ENCODE results near the gene RGS7.
"Not testable (repeated sequence)": the region's sequence is repeated elsewhere in the genome, so short reads cannot be mapped to it uniquely, and the experiment has no call there.

The RGS7 gene

DNA sequence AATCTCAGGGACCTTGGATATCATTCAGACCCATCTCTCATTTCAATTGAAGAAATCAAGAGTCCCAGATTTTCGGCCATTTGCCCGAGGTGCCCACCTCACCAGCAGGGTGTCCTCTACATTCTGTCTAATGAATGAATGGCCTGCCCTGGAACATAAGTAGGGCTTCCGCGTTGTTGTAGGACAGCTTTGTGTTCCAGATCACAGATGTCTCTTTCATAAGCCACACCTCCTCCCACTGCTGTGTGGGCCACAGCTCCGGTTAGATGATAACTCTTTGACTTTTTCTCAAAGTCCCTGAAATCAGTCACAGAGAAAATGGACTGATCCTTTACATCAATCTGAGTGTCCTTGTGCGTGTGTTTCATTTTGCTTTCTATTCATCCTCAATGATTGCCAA is 144.4 kb downstream of the RGS7 start:
- no peak for DNase-seq (ENCODE audit: low read depth in 2 of 2)

DNA sequence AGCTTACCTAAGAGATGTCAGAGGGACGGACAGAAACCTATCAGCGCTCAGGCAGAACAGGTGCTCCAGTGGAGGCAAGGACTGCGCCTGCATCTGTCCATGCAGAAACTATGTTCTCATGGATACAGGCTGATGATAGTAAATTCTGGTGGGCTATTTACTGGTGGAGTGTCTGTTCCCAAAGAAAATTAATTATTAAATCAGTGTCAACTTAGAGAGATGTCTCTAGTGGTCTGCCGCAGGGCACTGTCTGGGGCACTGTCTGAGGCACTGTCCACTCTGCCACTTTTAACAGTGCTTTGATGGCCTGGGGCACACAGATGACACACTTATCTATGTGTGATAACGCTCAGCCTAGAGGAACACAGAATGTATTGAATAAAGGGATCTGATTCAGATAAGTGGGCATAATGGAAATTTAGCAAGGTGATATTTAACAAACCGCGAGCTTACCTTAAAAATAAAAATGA is 148.1 kb downstream of the RGS7 start:
- no peak for DNase-seq (ENCODE audit: low read depth in 2 of 2)

DNA sequence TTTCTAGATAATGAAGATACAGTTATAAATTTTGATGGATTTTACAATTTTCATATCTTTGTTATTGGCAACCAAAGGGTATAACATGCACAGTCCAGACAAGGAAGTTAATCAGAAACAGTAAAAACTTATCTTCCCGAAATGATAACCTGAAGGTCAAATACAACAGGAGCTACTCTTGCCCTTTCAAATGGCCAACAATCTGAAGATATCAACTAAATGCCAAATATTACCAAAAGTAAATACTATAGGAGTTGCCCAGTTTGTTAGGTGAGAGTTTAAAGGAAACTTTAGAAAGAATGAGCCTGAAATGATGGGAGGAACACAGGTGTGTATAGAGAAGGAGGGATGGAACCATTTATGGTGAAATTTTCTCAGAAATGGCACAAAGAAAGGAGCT is 153.2 kb downstream of the RGS7 start:
- no peak for DNase-seq (ENCODE audit: low read depth in 2 of 2)

- no peak for DNase-seq (ENCODE audit: low read depth in 2 of 2)
These were observed 154.6 kb downstream of the RGS7 start for GRCh38 chr1:241202401-241202800.

GRCh38 chr1:241186716-241187115 is 170.3 kb downstream of the RGS7 start:
- DNase-seq (ENCODE audit: low read depth in 2 of 2), result no peak

GRCh38 chr1:241181971-241182370 is 175.0 kb downstream of the RGS7 start:
- DNase-seq (ENCODE audit: low read depth in 2 of 2), result no peak

DNA sequence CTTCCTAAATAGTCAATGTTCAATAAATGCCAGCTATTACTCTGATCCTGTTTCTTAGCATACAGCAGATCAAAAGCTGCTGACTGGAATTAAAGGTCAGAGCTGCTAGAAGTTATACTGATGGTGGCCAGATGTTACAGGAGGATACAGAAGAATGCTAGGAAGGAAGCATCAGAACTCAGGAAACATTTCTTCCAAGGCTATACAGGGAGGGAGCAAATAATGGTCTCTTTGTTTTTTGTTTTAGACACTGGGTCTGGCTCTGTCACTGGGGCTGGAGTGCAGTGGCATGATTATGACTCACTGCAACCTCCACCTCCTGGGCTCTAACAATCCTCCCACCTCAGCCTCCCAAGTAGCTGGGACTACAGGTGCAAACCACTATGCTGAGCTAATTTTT is 175.5 kb downstream of the RGS7 start:
- no peak for DNase-seq (ENCODE audit: low read depth in 2 of 2)

DNA sequence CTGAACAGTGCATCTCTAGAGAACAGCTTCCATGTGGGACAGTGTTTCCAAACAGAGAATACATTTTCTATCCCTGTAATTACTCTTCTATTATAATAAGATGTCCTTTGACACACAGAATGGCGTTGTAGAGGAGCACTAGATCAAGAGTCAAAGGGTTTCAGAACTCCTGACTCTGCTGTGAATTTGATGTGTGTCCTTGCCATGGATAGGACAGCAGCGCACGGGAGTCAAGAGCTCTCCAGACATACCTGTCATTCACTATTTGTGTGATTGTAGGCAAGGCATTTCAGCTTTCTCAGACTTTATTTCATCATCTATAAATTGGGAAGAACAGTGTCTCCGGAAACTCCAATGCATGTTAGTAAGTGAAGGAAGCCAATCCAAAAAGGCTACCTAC is 176.4 kb downstream of the RGS7 start:
- DNase-seq (ENCODE audit: low read depth in 2 of 2), result no peak

DNA sequence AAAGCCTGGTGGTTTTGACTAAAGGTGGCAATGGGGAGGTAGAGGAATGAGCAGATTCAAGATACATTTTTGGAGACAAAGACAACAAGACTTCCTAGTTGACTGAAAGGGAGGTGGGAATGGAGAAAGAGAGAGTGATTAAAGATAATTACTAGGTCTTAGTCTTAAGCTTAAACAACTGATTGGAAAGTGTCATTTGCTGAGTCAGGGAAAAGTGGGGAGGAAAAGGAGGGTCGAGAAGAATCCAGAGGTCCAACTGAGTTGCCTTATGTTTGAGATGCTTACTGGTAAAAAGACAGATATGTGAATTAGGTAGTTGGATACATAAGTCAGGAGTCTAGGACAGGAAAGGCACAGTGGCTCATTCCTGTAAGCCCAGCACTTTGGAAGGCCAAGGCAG is 179.3 kb downstream of the RGS7 start:
- no peak for DNase-seq (ENCODE audit: low read depth in 2 of 2)

GRCh38 chr1:241172486-241172885 is 184.5 kb downstream of the RGS7 start:
- no peak for DNase-seq (ENCODE audit: low read depth in 2 of 2)

DNA sequence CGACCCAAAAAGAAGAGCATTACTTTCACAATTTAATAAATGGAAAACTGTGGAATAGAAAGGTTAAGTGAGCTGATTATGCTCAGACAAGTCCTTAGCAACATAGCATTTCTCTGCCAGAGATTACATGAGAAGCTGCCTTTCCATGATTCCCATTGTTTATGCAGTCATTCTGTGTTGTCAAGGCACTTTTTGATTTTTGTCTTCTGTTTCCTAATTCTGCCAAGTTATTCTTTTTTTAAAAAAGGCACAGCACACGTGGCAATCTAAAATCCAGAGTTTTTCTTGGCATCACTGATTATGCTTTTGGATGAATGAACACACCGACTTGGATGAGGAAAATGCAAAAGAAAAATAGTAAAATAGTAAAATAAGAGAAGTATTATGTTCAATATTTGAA is 185.0 kb downstream of the RGS7 start:
- no peak for DNase-seq (ENCODE audit: low read depth in 2 of 2)

DNA sequence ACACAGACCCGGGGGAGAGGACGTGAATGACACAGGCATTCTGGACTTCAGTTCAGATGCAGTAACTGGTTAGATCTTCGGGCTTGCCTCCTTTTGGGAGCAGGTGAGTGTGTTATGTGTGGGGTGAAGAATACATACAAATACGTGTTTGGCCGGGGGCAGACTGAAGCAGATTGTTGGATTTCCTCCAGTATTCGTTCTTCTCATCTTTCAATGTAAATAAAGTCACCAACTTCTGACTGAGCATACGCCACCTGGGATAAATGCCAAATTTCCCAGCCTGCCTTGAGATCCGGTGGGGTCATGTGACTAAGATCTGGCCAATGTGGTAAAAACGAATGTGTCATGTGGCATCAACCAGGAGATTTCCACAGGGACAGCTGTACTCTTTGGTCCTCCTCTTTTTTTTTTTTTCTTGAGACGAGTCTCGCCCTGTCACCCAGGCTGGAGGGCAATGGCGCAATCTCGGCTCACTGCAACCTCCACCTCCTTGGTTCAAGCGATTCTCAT is 189.8 kb downstream of the RGS7 start:
- DNase-seq (ENCODE audit: low read depth in 2 of 2), result no peak

DNA sequence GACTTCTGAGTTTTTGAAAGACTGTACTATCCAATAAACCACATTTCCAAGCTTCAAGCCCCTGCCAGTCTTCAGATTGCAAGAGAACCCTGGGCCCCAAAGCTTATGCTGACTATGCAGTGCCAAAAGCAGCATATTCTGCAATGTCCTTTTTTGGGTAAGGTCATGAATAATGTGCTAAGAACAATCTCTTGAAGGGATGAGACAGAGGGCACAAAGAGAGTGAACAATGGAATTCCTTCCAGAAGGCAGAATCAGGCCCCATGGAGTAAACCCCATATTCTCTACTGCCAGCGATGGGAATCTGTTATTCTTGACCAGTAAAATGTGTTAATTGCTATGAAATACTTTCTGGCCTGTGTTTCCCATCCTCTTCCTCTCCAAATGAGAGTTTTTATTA is 190.4 kb downstream of the RGS7 start:
- DNase-seq (ENCODE audit: low read depth in 2 of 2), result no peak

DNA sequence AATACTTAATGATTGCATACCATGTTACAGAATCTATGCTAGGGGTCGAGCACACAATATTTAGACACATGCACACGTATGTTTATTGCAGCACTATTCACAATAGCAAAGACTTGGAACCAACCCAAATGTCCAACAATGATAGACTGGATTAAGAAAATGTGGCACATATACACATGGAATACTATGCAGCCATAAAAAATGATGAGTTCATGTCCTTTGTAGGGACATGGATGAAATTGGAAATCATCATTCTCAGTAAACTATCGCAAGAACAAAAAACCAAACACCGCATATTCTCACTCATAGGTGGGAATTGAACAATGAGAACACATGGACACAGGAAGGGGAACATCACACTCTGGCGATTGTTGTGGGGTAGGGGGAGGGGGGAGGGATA is 191.7 kb downstream of the RGS7 start:
- DNase-seq (ENCODE audit: low read depth in 2 of 2), result not testable (repeated sequence)

DNA sequence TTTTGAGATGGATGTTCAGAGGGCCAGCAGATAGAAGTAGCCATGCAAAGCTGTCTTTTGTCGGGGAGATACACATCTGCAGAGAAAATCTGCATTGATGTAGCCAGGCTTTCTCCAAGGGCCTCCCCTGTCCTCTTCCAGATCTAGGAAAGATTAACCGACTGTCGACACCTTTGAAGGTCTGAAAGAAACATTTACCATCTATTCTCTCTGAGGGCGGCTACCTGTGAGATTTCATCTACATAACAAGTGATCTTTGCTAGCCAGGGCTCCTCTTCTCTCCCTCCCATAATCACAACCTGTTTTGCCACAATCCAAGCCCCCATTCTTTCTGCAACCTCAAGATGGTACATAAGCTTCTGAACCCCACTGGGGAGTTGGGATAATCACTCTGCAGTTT is 193.6 kb downstream of the RGS7 start:
- DNase-seq (ENCODE audit: low read depth in 2 of 2), result no peak

- no peak for DNase-seq (ENCODE audit: low read depth in 2 of 2)
These were observed 195.8 kb downstream of the RGS7 start for GRCh38 chr1:241161188-241161689.

DNA sequence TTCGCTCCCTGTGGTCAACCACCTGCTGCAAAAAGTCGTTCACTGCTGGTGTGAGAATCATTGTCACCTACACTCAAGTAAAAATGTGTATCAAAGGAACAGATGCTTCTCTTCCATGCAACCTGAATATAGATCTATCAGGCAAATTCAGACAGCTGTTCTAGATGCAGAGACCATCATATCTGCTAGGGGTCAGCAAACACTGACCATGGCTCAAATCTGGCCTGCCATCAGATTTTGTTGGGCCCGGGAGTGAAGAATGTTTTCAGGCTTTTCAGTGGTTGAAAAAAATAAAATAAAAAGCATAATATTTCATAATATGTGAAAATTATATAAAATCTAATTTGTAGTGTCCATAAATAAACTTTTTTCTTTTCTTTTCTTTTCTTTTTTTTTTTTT is 199.6 kb downstream of the RGS7 start:
- DNase-seq (ENCODE audit: low read depth in 2 of 2), result no peak

- DNase-seq (ENCODE audit: low read depth in 2 of 2), result no peak
These were observed 200.6 kb downstream of the RGS7 start for GRCh38 chr1:241156231-241156965.

GRCh38 chr1:241145881-241146280 is 211.1 kb downstream of the RGS7 start:
- DNase-seq (ENCODE audit: low read depth in 2 of 2), result no peak

- DNase-seq (ENCODE audit: low read depth in 2 of 2), result no peak
These were observed 213.1 kb downstream of the RGS7 start for GRCh38 chr1:241143765-241144442.

DNA sequence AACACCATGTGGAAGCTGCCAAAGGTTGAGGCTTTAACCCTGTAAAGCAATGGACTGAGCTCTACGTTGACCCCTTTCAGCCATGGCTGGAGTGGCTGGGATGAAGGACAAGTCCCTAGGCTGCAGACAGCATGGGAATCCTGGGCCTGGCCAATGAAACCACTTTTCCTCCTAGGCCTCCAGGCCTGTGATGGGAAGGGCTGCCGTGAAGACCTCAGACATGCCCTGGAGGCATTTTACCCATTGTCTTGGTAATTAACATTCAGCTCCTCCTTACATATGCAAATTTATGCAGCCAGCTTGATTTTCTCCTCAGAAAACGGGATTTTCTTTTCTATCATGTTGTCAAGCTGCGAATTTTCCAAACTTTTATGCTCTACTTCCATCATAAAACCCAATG is 214.5 kb downstream of the RGS7 start:
- no peak for DNase-seq (ENCODE audit: low read depth in 2 of 2)

DNA sequence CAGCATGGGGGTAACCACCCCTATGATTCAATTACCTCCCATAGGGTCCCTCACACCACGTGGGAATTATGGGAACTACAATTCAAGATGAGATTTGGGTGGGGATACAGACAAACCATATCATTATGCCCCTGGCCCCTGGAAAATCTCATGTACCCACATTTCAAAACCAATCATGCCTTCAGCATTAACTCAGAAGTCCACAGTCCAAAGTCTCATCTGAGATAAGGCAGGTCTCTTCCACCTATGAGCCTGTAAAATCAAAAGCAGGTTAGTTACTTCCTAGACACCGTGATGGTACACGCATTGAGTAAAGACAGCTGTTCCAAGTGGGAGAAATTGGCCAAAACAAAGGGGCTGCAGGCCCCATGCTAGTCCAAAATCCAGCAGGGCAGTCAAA is 215.4 kb downstream of the RGS7 start:
- not testable (repeated sequence) for DNase-seq (ENCODE audit: low read depth in 2 of 2)

- no peak for DNase-seq (ENCODE audit: low read depth in 2 of 2)
These were observed 216.3 kb downstream of the RGS7 start for GRCh38 chr1:241140670-241141069.

Data from stimulated activated CD8-positive, alpha-beta memory T cell treated with anti-CD3 and anti-CD28 coated beads, Interleukin-15, amount 100 ng/mL, for 4 hours (primary cell).